Smooth muscle cell (in vitro differentiated cells): Measurements from ENCODE around the gene EPC2. TPM values are rescaled to one million over a fixed set of nuclear protein-coding genes. Genes with fewer than 3 reads are reported as not detected.

Experiments used
- DNase-seq: peaks from one replicate; lab custom pipeline; 2025; ENCODE audit not compliant: unreplicated experiment; lab: John Stamatoyannopoulos, UW
- H2AFZ ChIP-seq: fragments of 200-600 bp; sonication (generic); 2 replicates; pipeline ENCODE4 v1.6.0; 2016; ENCODE audit warnings: antibody characterized with exemption, low read depth, mild to moderate bottlenecking
- H3F3A ChIP-seq: fragments of 200-600 bp; sonication (generic); 2 replicates; pipeline ENCODE4 v1.6.0; 2017; ENCODE audit warnings: antibody characterized with exemption, low read depth
- H3K27ac ChIP-seq: fragments of 200-600 bp; sonication (generic); 2 replicates; pipeline ENCODE4 v1.5.1; 2016; ENCODE audit warnings: low read depth, mild to moderate bottlenecking
- H3K27me3 ChIP-seq: fragments of 200-600 bp; sonication (generic); 2 replicates; pipeline ENCODE4 v1.6.1; 2016; ENCODE audit warnings: low read depth, mild to moderate bottlenecking
- H3K36me3 ChIP-seq: fragments of 200-600 bp; sonication (generic); 2 replicates; pipeline ENCODE4 v1.5.1; 2016; ENCODE audit warnings: low read depth
- H3K4me1 ChIP-seq: fragments of 200-600 bp; sonication (generic); 2 replicates; pipeline ENCODE4 v1.5.1; 2016; ENCODE audit warnings: low read depth
- H3K4me2 ChIP-seq: fragments of 200-600 bp; sonication (generic); 2 replicates; pipeline ENCODE4 v1.6.0; 2016; ENCODE audit warnings: mild to moderate bottlenecking
- H3K4me3 ChIP-seq: fragments of 200-600 bp; sonication (generic); 2 replicates; pipeline ENCODE4 v1.5.1; 2016; ENCODE audit warnings: mild to moderate bottlenecking
- H3K79me2 ChIP-seq: fragments of 200-600 bp; sonication (generic); 2 replicates; pipeline ENCODE4 v1.6.0; 2016; ENCODE audit warnings: low read depth, mild to moderate bottlenecking
- H3K9ac ChIP-seq: fragments of 200-600 bp; sonication (generic); 2 replicates; pipeline ENCODE4 v1.6.0; 2016; ENCODE audit warnings: low read depth
- H3K9me3 ChIP-seq: fragments of 200-600 bp; sonication (generic); replicated peaks from 2 replicates; pipeline ENCODE4 v1.5.1; 2016; ENCODE audit warnings: low read depth
- H4K20me1 ChIP-seq: fragments of 200-600 bp; sonication (generic); 2 replicates; pipeline ENCODE4 v1.6.0; 2016; ENCODE audit warnings: low read depth
- CTCF ChIP-seq: fragments of 200-600 bp; sonication (generic); IDR thresholded peaks from 2 replicates; pipeline ENCODE4 v1.5.1; 2017; ENCODE audit warnings: borderline replicate concordance, mild to moderate bottlenecking, antibody characterized with exemption; ENCODE audit not compliant: insufficient read depth, poor library complexity, severe bottlenecking
- WGBS: methylation state at CpG from one replicate; pipeline ENCODE4 v1.1.7; 2016; ENCODE audit warnings: low lambda C conversion rate; 5-methylcytosine and 5-hydroxymethylcytosine counted together
- polyA plus RNA-seq: library from polyadenylated mRNA; unstranded; fragments of >200 nt; fragmentation: Nextera tagmentation; extraction: Ambion mirVana; gene quantifications from 2 replicates; pipeline ENCODE4 v1.2.1, GENCODE V29; 2016
- total RNA-seq: library from RNA; depleted of rRNA; stranded (reverse); fragments of >200 nt; gene quantifications from 2 replicates; pipeline ENCODE4 v1.2.3, GENCODE V29; 2014

The EPC2 gene
- total and polyA plus RNA-seq, 2 experiments from 2014 or later = 2.7 to 26.7 TPM

- peaks cover 16% of the 10 kb centered on the region for H3K79me2 ChIP-seq
- no peak for TF ChIP-seq CTCF
- no peak overlapping the region for H3K4me2 ChIP-seq
Measured at GRCh38 chr2:148746973-148747372, 102.4 kb downstream of the EPC2 start.

GRCh38 chr2:148751907-148752306, 107.4 kb downstream of the EPC2 start:
- Histone ChIP-seq H3K79me2 (peaks cover 1% of the 10 kb centered on the region), H3K27ac (no peak overlapping the region), H3K4me3 (no peak overlapping the region), H3K27me3 (no peaks in the 10 kb centered on the region), H3K4me2 (no peak overlapping the region), H3K9ac (no peak overlapping the region), H3K4me1 (no peaks in the 10 kb centered on the region), H3K36me3 (no peaks in the 10 kb centered on the region), H4K20me1 (peaks cover 20% of the 10 kb centered on the region), H2AFZ (no peak overlapping the region), H3K9me3 (no peaks in the 10 kb centered on the region), H3F3A (no peaks in the 10 kb centered on the region)
- WGBS = 80% methylated on average over 4 of the region's 4 CpGs
- DNase-seq = no peak
- TF ChIP-seq CTCF = no peak

More at GRCh38 chr2:148746973-148747372, 102.4 kb downstream of the EPC2 start:
- DNase-seq = no peak
- Histone ChIP-seq H3K4me3 (no peak overlapping the region), H3K9ac (no peak overlapping the region), H4K20me1 (peaks cover 44% of the 10 kb centered on the region), H3K9me3 (no peaks in the 10 kb centered on the region), H2AFZ (no peak overlapping the region), H3K27ac (no peak overlapping the region), H3K4me1 (no peaks in the 10 kb centered on the region), H3K27me3 (no peaks in the 10 kb centered on the region), H3K36me3 (no peaks in the 10 kb centered on the region), H3F3A (no peaks in the 10 kb centered on the region)
- WGBS = 96% methylated on average over 1 of the region's 1 CpG

- H3K9ac ChIP-seq = no peak overlapping the region
- no peaks in the 10 kb centered on the region for H3K9me3 ChIP-seq
- no peak overlapping the region for H3K27ac ChIP-seq
- no peak for DNase-seq
- peaks cover 23% of the 10 kb centered on the region for H4K20me1 ChIP-seq
- no peaks in the 10 kb centered on the region for H3K27me3 ChIP-seq
- H3K79me2 ChIP-seq = no peaks in the 10 kb centered on the region
- no peak for TF ChIP-seq CTCF
- WGBS = 94% methylated on average over 3 of the region's 3 CpGs
- H3K4me2 ChIP-seq = no peak overlapping the region
- H3F3A ChIP-seq = no peaks in the 10 kb centered on the region
- no peaks in the 10 kb centered on the region for H3K4me1 ChIP-seq
- no peaks in the 10 kb centered on the region for H3K36me3 ChIP-seq
- H3K4me3 ChIP-seq = no peak overlapping the region
- H2AFZ ChIP-seq = no peak overlapping the region
Measured at GRCh38 chr2:148752977-148753376, 108.4 kb downstream of the EPC2 start.

- H3K36me3 ChIP-seq = no peaks in the 10 kb centered on the region
- WGBS = 100% methylated on average over 1 of the region's 1 CpG
- no peak overlapping the region for H2AFZ ChIP-seq
- no peak overlapping the region for H3K4me2 ChIP-seq
- TF ChIP-seq CTCF = no peak
- no peak overlapping the region for H3K9ac ChIP-seq
- no peaks in the 10 kb centered on the region for H3K27me3 ChIP-seq
- H4K20me1 ChIP-seq = peaks cover 23% of the 10 kb centered on the region
- no peak overlapping the region for H3K4me3 ChIP-seq
- peaks cover 11% of the 10 kb centered on the region for H3K79me2 ChIP-seq
- H3F3A ChIP-seq = no peaks in the 10 kb centered on the region
- DNase-seq = no peak
- no peaks in the 10 kb centered on the region for H3K9me3 ChIP-seq
- H3K4me1 ChIP-seq = no peaks in the 10 kb centered on the region
- H3K27ac ChIP-seq = no peak overlapping the region
Measured at GRCh38 chr2:148754864-148755263, 110.3 kb downstream of the EPC2 start.
